PC-3 (cell line): ENCODE measurements around the gene USP17L12. TPM values are rescaled to one million over a fixed set of nuclear protein-coding genes. Genes with fewer than 3 reads are reported as not detected.
"Not testable (repeated sequence)": the region's sequence is repeated elsewhere in the genome, so short reads cannot be mapped to it uniquely, and the experiment has no call there.

Experiments
- ATAC-seq: fragments of 200-7000 bp; cut with Tn5 transposase; 2 replicates; pipeline ENCODE4 v1.9.1; 2020; ENCODE audit warnings: mild to moderate bottlenecking, moderate library complexity
- BruUV-seq: library from RNA; stranded (reverse); fragments of 400-500 nt; replicated peaks from 2 replicates; lab custom pipeline; 2021; lab: Mats Ljungman, UMichigan
- CTCF ChIA-PET: fragments of 300-600 bp; sonication (Branson Sonifier 250); formaldehyde crosslinking; loops from one replicate; lab custom pipeline; 2022; ENCODE audit warnings: antibody characterized with exemption; lab: Charles Lee
- POLR2A ChIA-PET: fragments of 300-600 bp; sonication (Branson Sonifier 250); formaldehyde crosslinking; loops from one replicate; lab custom pipeline; 2022; ENCODE audit warnings: antibody characterized with exemption; ENCODE audit not compliant: unreplicated experiment; lab: Charles Lee
- DNase-seq: peaks from one replicate; pipeline ENCODE4 v3.0.0-alpha.2; 2015
- H2AFZ ChIP-seq: fragments of 300-600 bp; sonication (generic); 2 replicates; pipeline ENCODE4 v1.6.0; 2016; ENCODE audit warnings: antibody characterized with exemption, low read length
- H3F3A ChIP-seq: fragments of 300-600 bp; sonication (generic); one replicate; pipeline ENCODE4 v1.6.0; 2017; ENCODE audit warnings: antibody characterized with exemption, low read length, control low read depth, mild to moderate bottlenecking; ENCODE audit not compliant: unreplicated experiment
- H3K27ac ChIP-seq: fragments of 300-600 bp; sonication (generic); 2 replicates; pipeline ENCODE4 v1.5.1; 2016; ENCODE audit warnings: mild to moderate bottlenecking, low read length
- H3K27me3 ChIP-seq: fragments of 300-600 bp; sonication (generic); 2 replicates; pipeline ENCODE4 v1.6.1; 2016; ENCODE audit warnings: low read length, mixed read lengths
- H3K36me3 ChIP-seq: fragments of 300-600 bp; sonication (generic); 2 replicates; pipeline ENCODE4 v1.6.1; 2016; ENCODE audit warnings: low read depth, mixed run types, low read length, mixed read lengths
- H3K4me1 ChIP-seq: fragments of 300-600 bp; sonication (generic); 2 replicates; pipeline ENCODE4 v1.5.1; 2016; ENCODE audit warnings: low read length; ENCODE audit not compliant: insufficient read depth
- H3K4me2 ChIP-seq: fragments of 300-600 bp; sonication (generic); 2 replicates; pipeline ENCODE4 v1.6.0; 2016; ENCODE audit warnings: low read length
- H3K4me3 ChIP-seq: fragments of 300-600 bp; sonication (generic); 2 replicates; pipeline ENCODE4 v1.5.1; 2016; ENCODE audit warnings: mild to moderate bottlenecking, low read length, mixed read lengths
- H3K79me2 ChIP-seq: fragments of 300-600 bp; sonication (generic); 2 replicates; pipeline ENCODE4 v1.6.1; 2017; ENCODE audit warnings: low read length, mixed read lengths
- H3K9ac ChIP-seq: fragments of 300-600 bp; sonication (generic); 2 replicates; pipeline ENCODE4 v1.6.0; 2016; ENCODE audit warnings: mild to moderate bottlenecking, low read length
- H3K9me2 ChIP-seq: fragments of 300-600 bp; sonication (generic); replicated peaks from 2 replicates; pipeline ENCODE4 v1.6.1; 2016; ENCODE audit warnings: mixed run types, low read length, mixed read lengths
- H3K9me3 ChIP-seq: fragments of 300-600 bp; sonication (generic); 2 replicates; pipeline ENCODE4 v1.6.1; 2016; ENCODE audit warnings: low read length, mixed read lengths
- H4K20me1 ChIP-seq: fragments of 300-600 bp; sonication (generic); 2 replicates; pipeline ENCODE4 v1.6.1; 2016; ENCODE audit warnings: low read length, mixed read lengths
- intact Hi-C: fragments of 100-400 bp; cut with micrococcal nuclease; formaldehyde crosslinking; loops from 2 replicates; pipeline ENCODE4 v1.9.0; 2023
- total RNA-seq: library from RNA; depleted of rRNA; stranded (reverse); fragments of >200 nt; gene quantifications from 2 replicates; pipeline ENCODE4 v1.2.3, GENCODE V29; 2014; rRNA removed

Gene USP17L12
- total RNA-seq, 1 experiment from 2014 or later: not detected

GRCh38 chr4:9262572-9262971, 42.6 kb downstream of the USP17L12 start, which contains the start of gene USP17L21:
Gene USP17L21 (plus strand): TSS chr4:9262872. CDS start chr4:9262872, 0 bp downstream.
- H3K9me2 ChIP-seq, intact Hi-C loops, DNase-seq, H3K27ac ChIP-seq, CTCF ChIA-PET, POLR2A ChIA-PET, H3K27me3 ChIP-seq, H3K36me3 ChIP-seq, H3K4me1 ChIP-seq, H3F3A ChIP-seq, BruUV-seq, H3K9ac ChIP-seq, H4K20me1 ChIP-seq, H3K4me2 ChIP-seq, ATAC-seq, H3K79me2 ChIP-seq, H3K9me3 ChIP-seq, H3K4me3 ChIP-seq, H2AFZ ChIP-seq: not testable (repeated sequence)

GRCh38 chr4:9267319-9267718, 47.4 kb downstream of the USP17L12 start, which contains the start of gene USP17L22:
Gene USP17L22 (plus strand): TSS chr4:9267619. CDS start chr4:9267619, 0 bp downstream.
- H3K4me3 ChIP-seq, CTCF ChIA-PET, ATAC-seq, H3K27me3 ChIP-seq, H4K20me1 ChIP-seq, H3K79me2 ChIP-seq, H2AFZ ChIP-seq, H3K36me3 ChIP-seq, H3K9me3 ChIP-seq, BruUV-seq, H3K4me1 ChIP-seq, intact Hi-C loops, H3K9me2 ChIP-seq, DNase-seq, H3F3A ChIP-seq, POLR2A ChIA-PET, H3K27ac ChIP-seq, H3K4me2 ChIP-seq, H3K9ac ChIP-seq: not testable (repeated sequence)

Other genes with a start within 250 kb of the USP17L12 start
- not detected in 2 replicates for gene FAM90A26, start 49.7 kb upstream of the USP17L12 start, total RNA-seq
- not detected in 2 replicates for gene USP17L10, start 9.5 kb upstream of the USP17L12 start, total RNA-seq
- gene USP17L11, start 4.7 kb upstream of the USP17L12 start, total RNA-seq: not detected in 2 replicates
- gene USP17L13, start 4.7 kb downstream of the USP17L12 start, total RNA-seq: not detected in 2 replicates
- gene USP17L15, start 14.2 kb downstream of the USP17L12 start, total RNA-seq: not detected in 2 replicates
- gene USP17L17, start 23.7 kb downstream of the USP17L12 start, total RNA-seq: not detected in 2 replicates
- not detected in 2 replicates for gene USP17L18, start 28.5 kb downstream of the USP17L12 start, total RNA-seq
- not detected in 2 replicates for gene USP17L19, start 33.2 kb downstream of the USP17L12 start, total RNA-seq
- not detected in 2 replicates for gene USP17L20, start 38.0 kb downstream of the USP17L12 start, total RNA-seq
- not detected in 2 replicates for gene USP17L21, start 42.7 kb downstream of the USP17L12 start, total RNA-seq
- not detected in 2 replicates for gene USP17L22, start 47.5 kb downstream of the USP17L12 start, total RNA-seq
- gene USP17L24, start 105.0 kb downstream of the USP17L12 start, total RNA-seq: not detected in 2 replicates
- gene USP17L25, start 109.8 kb downstream of the USP17L12 start, total RNA-seq: not detected in 2 replicates
- gene USP17L26, start 114.5 kb downstream of the USP17L12 start, total RNA-seq: not detected in 2 replicates
- not detected in 2 replicates for gene USP17L5, start 119.3 kb downstream of the USP17L12 start, total RNA-seq
- not detected in 2 replicates for gene USP17L27, start 124.0 kb downstream of the USP17L12 start, total RNA-seq
- not detected in 2 replicates for gene USP17L28, start 128.7 kb downstream of the USP17L12 start, total RNA-seq
- gene USP17L29, start 133.5 kb downstream of the USP17L12 start, total RNA-seq: not detected in 2 replicates
- gene USP17L30, start 143.0 kb downstream of the USP17L12 start, total RNA-seq: not detected in 2 replicates
- not detected in 2 replicates for gene DEFB131A, start 224.3 kb downstream of the USP17L12 start, total RNA-seq